Erythroblast (primary cell): ENCODE data around the gene IFNGR1.

Experiments used
- GATA1 ChIP-seq: IDR thresholded peaks from 2 replicates; pipeline ENCODE4 v1.6.1; 2011; ENCODE audit warnings: low read depth, mild to moderate bottlenecking, control low read depth, low read length, moderate library complexity
- POLR2A ChIP-seq: IDR thresholded peaks from 2 replicates; pipeline ENCODE4 v1.6.1; 2011; ENCODE audit warnings: mild to moderate bottlenecking, low read length

DNA sequence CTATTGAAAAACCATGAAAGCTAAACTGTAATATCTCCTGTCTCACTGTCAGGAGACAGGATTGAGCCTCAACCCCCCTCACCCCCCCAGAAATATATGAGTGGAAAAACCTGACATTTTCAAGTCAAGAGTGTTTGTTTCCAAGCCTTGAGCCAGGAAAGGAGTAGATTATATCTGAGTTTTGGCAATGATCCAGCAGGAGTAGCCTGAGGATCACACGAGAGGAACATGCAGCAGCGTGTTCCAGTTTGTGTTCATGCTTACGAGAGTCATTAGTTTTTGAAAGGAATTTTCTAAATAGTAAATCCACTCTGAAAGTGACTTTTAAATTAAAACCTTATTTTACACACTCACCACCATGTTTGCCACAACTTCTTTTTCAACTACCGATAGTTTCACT lies 61.6 kb downstream of the IFNGR1 start:
- TF ChIP-seq POLR2A (no peak), GATA1 (no peak)
